SU-DHL-6 (cell line): ENCODE measurements around the gene CACNG8.

Source experiments
- H2AFZ ChIP-seq: fragments of 200-600 bp; sonication (generic); 2 replicates; pipeline ENCODE4 v1.6.1; 2014; ENCODE audit warnings: low read depth, mild to moderate bottlenecking, moderate library complexity, mixed read lengths, antibody characterized with exemption, low read length; ENCODE audit not compliant: severe bottlenecking
- H3F3A ChIP-seq: fragments of 200-600 bp; shearing (Covaris generic); 2 replicates; pipeline ENCODE4 v1.6.0; 2016; ENCODE audit warnings: antibody characterized with exemption, mild to moderate bottlenecking; ENCODE audit not compliant: insufficient read depth
- H3K27ac ChIP-seq: fragments of 200-600 bp; sonication (generic); 2 replicates; pipeline ENCODE4 v1.5.1; 2016; ENCODE audit warnings: low read depth, mild to moderate bottlenecking, low read length, moderate library complexity, mixed read lengths
- H3K27me3 ChIP-seq: fragments of 200-600 bp; sonication (generic), shearing (Covaris generic); 2 replicates; pipeline ENCODE4 v1.6.0; 2014; ENCODE audit warnings: mild to moderate bottlenecking, low read length
- H3K36me3 ChIP-seq: fragments of 200-600 bp; sonication (generic); 2 replicates; pipeline ENCODE4 v1.6.1; 2014; ENCODE audit warnings: mild to moderate bottlenecking, low read length, mixed read lengths
- H3K4me2 ChIP-seq: fragments of 300-600, 200-600 bp; shearing (Covaris generic), sonication (generic); 2 replicates; pipeline ENCODE4 v1.6.0; 2014; ENCODE audit warnings: low read length, low read depth, mild to moderate bottlenecking; ENCODE audit not compliant: poor library complexity, severe bottlenecking
- H3K4me3 ChIP-seq: fragments of 200-600 bp; sonication (generic); 2 replicates; pipeline ENCODE4 v1.5.1; 2014; ENCODE audit warnings: antibody characterized with exemption, low read length, mild to moderate bottlenecking, mixed read lengths; ENCODE audit not compliant: insufficient read depth, poor library complexity, severe bottlenecking
- H3K79me2 ChIP-seq: fragments of 200-600 bp; sonication (generic); 2 replicates; pipeline ENCODE4 v1.6.1; 2014; ENCODE audit warnings: mild to moderate bottlenecking, low read length, moderate library complexity; ENCODE audit not compliant: insufficient read depth
- H3K9ac ChIP-seq: fragments of 200-600 bp; sonication (generic); 2 replicates; pipeline ENCODE4 v1.7.0; 2014; ENCODE audit warnings: mild to moderate bottlenecking, low read length
- H3K9me2 ChIP-seq: fragments of 200-600 bp; sonication (generic); replicated peaks from 2 replicates; pipeline ENCODE4 v1.6.1; 2014; ENCODE audit warnings: low read length; ENCODE audit not compliant: insufficient read depth
- H3K9me3 ChIP-seq: fragments of 200-600 bp; sonication (generic); 2 replicates; pipeline ENCODE4 v1.6.1; 2014; ENCODE audit warnings: low read length, mixed read lengths; ENCODE audit not compliant: insufficient read depth
- H4K20me1 ChIP-seq: fragments of 200-600 bp; sonication (generic); 2 replicates; pipeline ENCODE4 v1.6.1; 2014; ENCODE audit warnings: low read depth, mild to moderate bottlenecking, antibody characterized with exemption, low read length, moderate library complexity, mixed read lengths
- EZH2phosphoT487 ChIP-seq: fragments of 200-600 bp; sonication (generic), shearing (Covaris generic); conservative IDR thresholded peaks from 2 replicates; pipeline ENCODE4 v1.6.1; 2018; ENCODE audit warnings: mild to moderate bottlenecking, antibody characterized with exemption, low read length, moderate library complexity, mixed read lengths
- TF ChIP-seq, protein P1 (sequence below): fragments of 200-600 bp; sonication (generic); IDR thresholded peaks from one replicate; pipeline ENCODE4 v1.5.1; 2017; ENCODE audit warnings: antibody characterized with exemption, mild to moderate bottlenecking, low read length, moderate library complexity; ENCODE audit not compliant: insufficient read depth, poor library complexity, severe bottlenecking

Gene CACNG8

DNA sequence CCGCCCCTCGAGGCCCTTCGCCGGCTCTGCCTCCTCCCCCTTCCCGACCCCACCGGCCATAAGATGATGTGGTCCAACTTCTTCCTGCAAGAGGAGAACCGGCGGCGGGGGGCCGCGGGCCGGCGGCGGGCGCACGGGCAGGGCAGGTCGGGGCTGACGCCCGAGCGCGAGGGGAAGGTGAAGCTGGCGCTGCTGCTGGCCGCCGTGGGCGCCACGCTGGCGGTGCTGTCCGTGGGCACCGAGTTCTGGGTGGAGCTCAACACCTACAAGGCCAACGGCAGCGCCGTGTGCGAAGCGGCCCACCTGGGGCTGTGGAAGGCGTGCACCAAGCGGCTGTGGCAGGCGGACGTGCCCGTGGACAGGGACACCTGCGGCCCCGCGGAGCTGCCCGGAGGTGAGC, 30.1 kb downstream of the CACNG8 start:
- no peaks in the 10 kb centered on the region for H3K79me2 ChIP-seq
- H3F3A ChIP-seq, result no peaks in the 10 kb centered on the region
- H3K27me3 ChIP-seq, result no peaks in the 10 kb centered on the region
- no peak overlapping the region for H3K4me2 ChIP-seq
- H3K27ac ChIP-seq, result no peak overlapping the region
- no peaks in the 10 kb centered on the region for H4K20me1 ChIP-seq
- H2AFZ ChIP-seq, result no peak overlapping the region
- no peaks in the 10 kb centered on the region for H3K36me3 ChIP-seq
- no peaks in the 10 kb centered on the region for H3K9me2 ChIP-seq
- TF ChIP-seq, protein P1, sequence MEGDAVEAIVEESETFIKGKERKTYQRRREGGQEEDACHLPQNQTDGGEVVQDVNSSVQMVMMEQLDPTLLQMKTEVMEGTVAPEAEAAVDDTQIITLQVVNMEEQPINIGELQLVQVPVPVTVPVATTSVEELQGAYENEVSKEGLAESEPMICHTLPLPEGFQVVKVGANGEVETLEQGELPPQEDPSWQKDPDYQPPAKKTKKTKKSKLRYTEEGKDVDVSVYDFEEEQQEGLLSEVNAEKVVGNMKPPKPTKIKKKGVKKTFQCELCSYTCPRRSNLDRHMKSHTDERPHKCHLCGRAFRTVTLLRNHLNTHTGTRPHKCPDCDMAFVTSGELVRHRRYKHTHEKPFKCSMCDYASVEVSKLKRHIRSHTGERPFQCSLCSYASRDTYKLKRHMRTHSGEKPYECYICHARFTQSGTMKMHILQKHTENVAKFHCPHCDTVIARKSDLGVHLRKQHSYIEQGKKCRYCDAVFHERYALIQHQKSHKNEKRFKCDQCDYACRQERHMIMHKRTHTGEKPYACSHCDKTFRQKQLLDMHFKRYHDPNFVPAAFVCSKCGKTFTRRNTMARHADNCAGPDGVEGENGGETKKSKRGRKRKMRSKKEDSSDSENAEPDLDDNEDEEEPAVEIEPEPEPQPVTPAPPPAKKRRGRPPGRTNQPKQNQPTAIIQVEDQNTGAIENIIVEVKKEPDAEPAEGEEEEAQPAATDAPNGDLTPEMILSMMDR, result no peak
- TF ChIP-seq EZH2phosphoT487, result no peak
- no peak overlapping the region for H3K9ac ChIP-seq
- H3K4me3 ChIP-seq, result no peak overlapping the region
- H3K9me3 ChIP-seq, result no peaks in the 10 kb centered on the region

DNA sequence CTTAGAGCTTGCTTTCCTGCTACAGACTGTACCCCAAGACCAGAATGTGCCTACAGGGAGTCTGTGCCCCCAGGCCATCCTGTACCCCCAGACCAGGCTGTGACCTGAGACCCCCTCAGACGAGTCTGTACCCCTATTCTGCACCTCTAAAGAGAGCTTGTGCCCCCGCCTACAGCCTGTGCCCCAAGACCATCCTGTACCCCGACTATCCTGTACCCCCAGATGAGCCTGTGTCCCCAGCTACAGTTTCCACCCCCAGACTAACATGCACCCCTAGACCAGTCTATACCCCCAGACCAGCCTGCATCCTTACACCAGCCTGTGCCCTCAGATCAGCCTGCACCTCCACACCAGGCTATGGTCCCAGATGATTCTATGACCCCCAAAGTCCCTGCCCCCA, 30.7 kb downstream of the CACNG8 start:
- H3K4me3 ChIP-seq, result no peak overlapping the region
- no peaks in the 10 kb centered on the region for H4K20me1 ChIP-seq
- H3K27ac ChIP-seq, result no peak overlapping the region
- TF ChIP-seq, protein P1, result no peak
- no peak for TF ChIP-seq EZH2phosphoT487
- H3K36me3 ChIP-seq, result no peaks in the 10 kb centered on the region
- no peak overlapping the region for H3K4me2 ChIP-seq
- no peaks in the 10 kb centered on the region for H3K27me3 ChIP-seq
- no peaks in the 10 kb centered on the region for H3K9me2 ChIP-seq
- no peaks in the 10 kb centered on the region for H3K9me3 ChIP-seq
- H2AFZ ChIP-seq, result no peak overlapping the region
- H3K9ac ChIP-seq, result no peak overlapping the region
- no peaks in the 10 kb centered on the region for H3F3A ChIP-seq
- no peaks in the 10 kb centered on the region for H3K79me2 ChIP-seq

DNA sequence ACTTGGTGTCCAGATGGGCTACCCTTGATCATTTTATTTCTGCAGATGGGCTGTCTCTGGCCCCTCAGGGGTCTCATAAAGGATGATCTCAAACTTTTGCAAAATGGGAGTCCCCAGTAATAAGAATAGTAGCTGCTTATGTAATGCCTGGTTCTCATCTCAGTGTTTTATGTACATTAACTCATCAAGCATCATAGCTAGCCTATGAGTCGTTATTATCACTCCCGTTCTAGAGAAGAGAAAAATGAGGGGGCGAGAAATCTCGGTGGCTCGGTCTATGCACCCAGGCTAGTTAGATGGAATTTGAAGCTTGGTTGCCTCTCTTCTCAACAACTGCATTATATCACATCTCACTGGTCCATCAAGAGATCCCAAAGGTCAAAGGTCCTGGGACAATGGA, 32.1 kb downstream of the CACNG8 start:
- Histone ChIP-seq H3K36me3 (no peaks in the 10 kb centered on the region), H3K4me3 (no peak overlapping the region), H3K9ac (no peak overlapping the region), H3K27ac (no peak overlapping the region), H3F3A (no peaks in the 10 kb centered on the region), H3K79me2 (no peaks in the 10 kb centered on the region), H3K4me2 (no peak overlapping the region), H3K27me3 (no peaks in the 10 kb centered on the region), H3K9me3 (no peaks in the 10 kb centered on the region), H3K9me2 (no peaks in the 10 kb centered on the region), H2AFZ (no peak overlapping the region), H4K20me1 (no peaks in the 10 kb centered on the region)
- TF ChIP-seq, protein P1, result no peak
- no peak for TF ChIP-seq EZH2phosphoT487

DNA sequence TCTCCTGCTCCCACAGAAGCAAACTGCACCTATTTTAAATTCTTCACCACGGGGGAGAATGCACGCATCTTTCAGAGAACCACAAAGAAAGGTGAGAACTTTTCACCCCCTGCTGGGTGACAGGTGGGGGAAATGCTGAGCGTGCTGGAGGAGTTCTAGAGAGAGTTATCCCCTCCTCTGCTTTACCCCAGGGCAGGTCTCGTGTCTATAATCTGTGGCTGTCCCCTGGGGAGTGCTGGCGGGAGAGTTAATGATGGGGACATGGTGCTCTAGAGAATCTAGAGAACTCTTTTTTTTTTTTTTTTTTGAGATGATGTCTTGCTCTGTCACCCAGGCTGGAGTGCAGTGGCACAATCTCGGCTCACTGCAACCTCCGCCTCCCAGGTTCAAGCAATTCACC, 35.5 kb downstream of the CACNG8 start:
- Histone ChIP-seq H3K27ac (no peak overlapping the region), H3K9me2 (no peaks in the 10 kb centered on the region), H3F3A (no peaks in the 10 kb centered on the region), H3K9ac (no peak overlapping the region), H3K27me3 (no peaks in the 10 kb centered on the region), H2AFZ (no peak overlapping the region), H4K20me1 (no peaks in the 10 kb centered on the region), H3K4me3 (no peak overlapping the region), H3K36me3 (no peaks in the 10 kb centered on the region), H3K79me2 (no peaks in the 10 kb centered on the region), H3K9me3 (no peaks in the 10 kb centered on the region), H3K4me2 (no peak overlapping the region)
- TF ChIP-seq, protein P1, result no peak
- TF ChIP-seq EZH2phosphoT487, result no peak
